Measurements from ENCODE around the gene MYO7A.

Gene MYO7A

DNA sequence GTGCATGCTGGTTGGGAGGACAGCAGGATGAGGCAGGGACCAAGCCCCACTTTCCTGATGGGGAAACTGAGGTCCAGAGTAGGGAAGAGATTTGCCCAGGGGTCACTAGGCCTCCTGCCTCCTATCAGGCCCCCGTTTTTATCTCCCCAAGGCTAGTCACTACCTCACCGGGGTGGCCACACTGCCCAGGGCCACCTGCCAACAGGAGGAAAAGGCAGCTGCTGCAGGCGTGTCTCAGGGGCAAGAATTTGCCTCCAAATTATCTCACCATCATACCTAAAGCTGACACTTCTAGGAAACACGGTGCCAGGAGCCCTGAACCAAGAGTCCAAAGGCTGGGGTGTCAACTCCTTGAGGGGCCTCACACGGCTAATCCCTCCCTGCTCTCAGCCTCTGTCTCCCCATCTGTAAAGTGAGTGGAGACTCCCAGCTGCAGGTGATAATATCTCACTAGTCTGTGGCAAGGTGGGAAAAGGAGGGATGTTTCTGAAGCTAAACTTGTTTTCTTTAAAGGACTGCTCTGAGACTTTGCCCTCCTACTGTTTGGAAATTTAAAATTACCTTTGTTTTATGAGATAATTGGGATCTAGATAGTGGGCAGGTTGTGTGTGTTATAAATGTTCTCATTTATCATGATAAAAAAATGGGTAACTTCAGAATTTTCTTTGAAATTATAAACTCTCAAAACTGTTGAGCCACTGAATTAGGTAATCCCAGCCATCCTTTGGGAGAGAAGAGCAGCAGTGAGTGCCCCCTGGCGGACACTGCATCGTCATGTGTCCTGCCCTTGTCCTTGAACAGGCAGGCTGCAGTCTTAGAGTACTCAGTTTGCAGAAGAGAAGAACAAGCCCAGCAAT, 60.0 kb downstream of the MYO7A start:
- DNase-seq, result peak in 1 of 2 experiments; percentile 74

DNA sequence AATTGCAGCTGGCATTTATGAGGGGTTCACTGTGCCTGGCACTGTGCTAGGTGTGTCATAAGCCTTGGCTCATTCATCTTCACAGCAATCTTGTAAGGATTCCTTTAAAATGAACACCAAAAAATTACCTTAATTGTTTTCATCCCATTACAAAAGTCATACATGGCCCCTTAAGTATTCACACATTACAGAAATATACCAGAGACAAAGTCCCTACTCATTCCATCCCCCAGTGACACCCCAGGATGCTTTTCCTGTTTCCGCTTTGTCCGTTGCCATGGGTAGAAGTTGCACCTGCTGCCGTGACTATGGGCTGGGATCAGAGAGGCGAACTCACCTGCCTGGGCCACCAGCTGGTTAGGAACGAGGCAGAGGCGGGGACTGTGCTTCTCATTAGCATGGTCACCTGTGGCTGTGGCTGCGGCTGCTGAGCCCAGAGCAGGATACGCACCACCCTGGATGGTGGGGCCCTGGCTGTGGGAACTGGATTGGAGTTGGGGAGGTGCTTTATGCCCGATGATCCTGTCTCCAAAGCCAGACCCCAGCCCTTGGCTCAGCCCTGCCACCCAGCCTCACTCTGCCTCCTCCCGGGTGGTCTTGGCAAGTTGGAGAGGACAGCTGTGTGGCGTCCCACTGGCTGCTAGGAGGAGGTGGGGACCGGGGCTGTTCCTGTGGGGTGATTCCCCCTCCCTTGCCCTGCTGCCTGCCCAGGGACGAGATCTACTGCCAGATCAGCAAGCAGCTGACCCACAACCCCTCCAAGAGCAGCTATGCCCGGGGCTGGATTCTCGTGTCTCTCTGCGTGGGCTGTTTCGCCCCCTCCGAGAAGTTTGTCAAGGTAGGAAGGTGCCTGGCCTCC, 60.8 kb downstream of the MYO7A start:
- DNase-seq, result no peak

DNA sequence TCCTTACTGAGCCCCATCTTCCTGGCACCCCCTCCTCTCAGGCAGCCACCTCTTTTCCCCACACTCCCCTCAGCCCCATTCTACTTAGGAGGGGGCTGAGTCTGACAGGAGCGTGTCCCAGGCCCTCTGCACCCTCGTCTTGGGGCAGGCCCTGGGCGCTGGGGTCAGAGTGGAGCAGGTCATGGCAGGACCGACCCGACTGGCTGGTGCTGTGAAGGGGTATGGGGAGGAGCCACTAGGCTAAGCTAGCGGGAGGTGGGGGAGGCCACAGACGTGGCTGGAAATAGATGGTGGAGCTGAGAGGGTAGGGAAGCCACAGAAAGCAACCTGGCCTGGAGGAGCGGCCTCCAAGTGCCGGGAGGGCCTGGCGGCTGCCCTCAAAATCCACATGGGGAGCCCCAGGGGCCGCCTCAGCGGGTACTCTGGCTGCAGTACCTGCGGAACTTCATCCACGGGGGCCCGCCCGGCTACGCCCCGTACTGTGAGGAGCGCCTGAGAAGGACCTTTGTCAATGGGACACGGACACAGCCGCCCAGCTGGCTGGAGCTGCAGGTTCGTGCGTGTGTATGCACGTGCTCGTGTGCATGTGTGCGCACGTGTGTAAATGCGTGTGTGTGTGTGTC, 61.7 kb downstream of the MYO7A start:
- DNase-seq, result no peak

DNA sequence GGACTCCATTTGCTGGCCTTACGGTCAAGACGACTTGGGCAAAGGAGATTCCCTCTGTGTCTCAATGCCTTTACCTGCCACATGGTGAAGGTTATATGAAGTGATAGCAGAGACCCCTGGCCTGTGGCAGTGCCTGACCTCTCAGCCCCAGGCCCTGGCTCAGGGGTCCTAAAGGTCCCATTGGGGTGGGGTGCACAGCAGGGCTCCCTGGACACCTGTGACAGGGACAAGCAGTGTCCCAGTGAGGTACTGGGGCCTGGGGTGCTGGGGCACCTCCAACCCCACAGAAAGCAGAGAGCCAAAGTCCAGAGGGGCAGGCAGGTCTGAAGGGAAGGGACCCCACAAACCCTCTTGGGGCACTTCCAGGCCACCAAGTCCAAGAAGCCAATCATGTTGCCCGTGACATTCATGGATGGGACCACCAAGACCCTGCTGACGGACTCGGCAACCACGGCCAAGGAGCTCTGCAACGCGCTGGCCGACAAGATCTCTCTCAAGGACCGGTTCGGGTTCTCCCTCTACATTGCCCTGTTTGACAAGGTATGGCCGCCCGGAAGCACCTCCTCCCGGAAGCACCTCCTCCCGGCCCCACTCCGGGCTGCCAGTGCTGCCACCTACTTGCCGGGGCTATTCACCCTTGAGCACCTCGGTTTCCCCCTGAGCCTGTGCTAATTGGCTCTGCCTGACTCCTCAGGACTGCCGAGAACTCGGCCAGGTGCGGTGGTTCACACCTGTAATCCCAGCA, 62.5 kb downstream of the MYO7A start:
- DNase-seq, result no peak

DNA sequence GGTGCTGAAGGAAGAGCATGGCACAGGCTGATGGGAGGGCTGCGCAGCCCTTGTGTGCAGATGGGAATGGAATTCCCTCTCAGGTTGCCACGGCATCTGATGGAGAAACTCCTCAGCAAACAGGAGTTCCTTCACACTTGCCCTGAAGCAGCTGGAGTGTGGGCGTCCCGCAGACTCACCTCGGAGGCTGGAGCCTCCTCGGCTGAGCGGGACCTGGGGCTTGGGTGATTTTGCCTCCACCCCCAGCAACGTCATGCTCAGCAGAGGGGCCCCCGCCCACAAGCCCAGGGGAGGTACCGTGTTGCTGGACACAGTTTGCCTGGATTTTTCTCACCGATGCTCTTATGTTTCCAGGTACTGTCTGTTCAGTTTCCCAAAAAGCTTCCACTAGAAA, 63.4 kb downstream of the MYO7A start:
- no peak for DNase-seq

DNA sequence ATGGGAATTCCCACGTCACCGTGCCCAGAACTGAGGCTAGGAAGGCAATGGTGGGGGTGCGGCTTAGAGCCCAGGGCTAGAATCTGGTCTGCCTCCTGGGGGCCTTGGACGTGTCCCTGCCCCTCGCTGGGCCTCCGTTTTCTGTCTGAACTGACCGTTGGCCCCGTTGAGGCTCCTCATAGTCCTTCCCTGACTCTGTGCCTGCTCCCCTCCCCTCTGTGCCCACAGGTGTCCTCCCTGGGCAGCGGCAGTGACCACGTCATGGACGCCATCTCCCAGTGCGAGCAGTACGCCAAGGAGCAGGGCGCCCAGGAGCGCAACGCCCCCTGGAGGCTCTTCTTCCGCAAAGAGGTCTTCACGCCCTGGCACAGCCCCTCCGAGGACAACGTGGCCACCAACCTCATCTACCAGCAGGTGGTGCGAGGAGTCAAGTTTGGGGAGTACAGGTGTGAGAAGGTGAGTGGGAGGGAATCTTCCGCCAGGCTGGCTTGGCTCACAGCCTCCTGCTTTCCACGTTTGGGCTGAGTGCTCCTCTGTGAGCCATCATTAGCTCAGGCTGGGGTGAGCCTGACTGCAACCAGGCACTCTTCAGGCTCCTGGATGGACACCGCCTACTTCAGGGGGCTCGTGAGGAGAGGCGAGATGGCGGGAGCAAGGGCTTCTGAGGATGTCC, 63.9 kb downstream of the MYO7A start:
- DNase-seq, result peak; percentile 87 to 89

DNA sequence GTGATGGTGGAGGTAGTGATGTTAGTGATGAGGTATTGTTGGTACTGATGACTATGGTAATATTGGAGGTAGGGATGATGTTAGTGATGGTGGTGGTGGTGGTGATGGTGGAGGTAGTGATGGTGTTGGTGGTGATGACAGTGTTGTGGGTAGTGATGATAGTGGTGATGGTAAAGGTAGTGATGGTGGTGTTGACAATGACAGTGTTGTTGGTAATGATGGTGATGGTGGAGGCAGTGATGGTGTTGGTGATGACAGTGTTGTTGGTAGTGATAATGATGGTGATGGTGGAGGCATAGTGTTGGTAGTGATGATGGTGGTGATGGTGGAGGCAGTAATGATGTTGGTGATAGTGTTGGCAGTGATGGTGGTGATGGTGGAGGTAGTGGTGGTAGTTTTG, 65.1 kb downstream of the MYO7A start:
- no peak for DNase-seq

DNA sequence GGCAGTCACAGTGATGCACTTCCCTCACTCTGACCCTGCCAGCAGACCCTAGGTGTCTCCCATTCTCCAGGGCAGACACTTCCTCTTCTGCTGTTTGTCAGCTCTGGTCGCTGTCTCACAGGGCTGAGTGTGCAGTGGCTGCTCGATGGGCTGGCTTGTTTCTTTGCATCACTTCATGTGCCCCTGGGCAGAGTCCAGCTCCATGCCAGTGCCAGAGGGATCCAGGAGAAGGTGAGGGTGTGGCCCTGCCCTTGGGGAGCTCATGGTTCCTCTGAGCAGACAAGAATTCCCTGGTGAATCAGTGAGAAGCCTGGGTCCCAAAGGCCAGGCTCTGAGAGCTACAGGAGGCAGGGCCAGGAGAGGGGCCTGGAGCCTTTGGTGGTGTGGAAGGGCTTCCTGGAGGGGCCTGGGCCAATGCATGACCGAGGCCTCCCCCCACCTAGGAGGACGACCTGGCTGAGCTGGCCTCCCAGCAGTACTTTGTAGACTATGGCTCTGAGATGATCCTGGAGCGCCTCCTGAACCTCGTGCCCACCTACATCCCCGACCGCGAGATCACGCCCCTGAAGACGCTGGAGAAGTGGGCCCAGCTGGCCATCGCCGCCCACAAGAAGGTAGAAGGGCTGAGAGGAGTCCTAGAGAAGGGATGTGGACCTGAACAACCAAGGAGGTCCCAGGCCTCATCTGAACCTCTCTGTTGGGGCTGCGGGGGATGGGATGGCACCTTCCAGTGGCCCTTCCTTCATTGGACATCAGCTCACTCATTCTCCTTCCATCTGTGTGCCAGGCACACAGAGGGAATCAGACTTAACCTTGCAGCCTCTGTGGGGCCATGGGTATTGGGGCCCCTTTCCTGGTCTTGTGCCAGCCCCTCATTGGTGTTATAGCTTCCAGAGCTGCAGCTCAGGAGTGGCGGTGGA, 66.1 kb downstream of the MYO7A start:
- no peak for DNase-seq

DNA sequence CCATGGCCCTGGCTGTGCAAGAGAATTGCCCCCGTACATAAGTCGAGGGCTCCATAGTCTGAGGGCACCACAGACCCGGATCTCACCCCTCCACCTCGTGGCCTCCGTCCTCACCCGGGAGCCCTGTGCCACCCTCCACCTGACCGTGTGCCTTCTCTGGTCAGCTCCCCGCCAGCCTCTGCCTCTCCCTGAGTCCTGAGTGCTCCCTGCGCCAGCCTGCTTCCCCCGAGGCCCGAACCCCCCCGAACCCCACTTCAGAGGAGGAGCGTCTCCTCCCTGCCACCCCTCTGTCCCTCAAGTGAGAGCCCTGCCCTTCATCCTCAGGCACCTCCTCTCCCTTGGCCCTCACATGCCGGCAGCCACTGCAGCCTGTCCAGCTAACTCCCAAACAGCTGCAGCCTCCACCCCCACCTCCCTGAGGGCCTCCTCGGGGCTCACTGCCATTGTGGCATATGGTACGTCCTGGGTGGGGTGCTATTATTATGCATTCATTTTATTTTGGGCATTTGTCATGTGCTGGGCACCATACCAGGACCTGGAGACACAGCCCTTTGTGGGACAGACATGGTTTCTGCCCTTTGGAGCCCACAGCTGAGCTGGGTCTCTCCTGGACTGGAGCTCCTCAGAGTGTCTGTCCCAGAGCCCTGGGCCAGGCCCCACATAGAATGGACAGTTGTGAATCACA, 67.2 kb downstream of the MYO7A start:
- no peak for DNase-seq

DNA sequence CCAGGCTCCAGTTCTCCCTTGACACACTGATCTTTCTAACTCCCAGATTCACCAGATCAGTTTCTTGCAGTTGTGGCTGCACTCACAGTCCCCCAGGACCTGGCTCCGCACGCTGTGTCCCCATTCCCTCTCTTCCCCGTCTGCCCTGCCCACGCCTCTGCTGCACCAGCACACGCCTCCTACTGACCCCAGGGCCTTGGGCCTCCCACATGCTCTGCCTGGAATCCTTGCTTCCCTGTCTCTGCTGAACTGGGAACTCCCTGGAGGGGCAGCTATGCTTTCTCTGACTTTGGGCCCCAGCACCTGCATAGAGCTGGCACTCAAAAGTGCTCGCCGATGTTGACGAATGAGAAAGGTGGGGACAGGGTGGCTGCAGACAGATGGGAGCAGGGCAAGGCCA, 68.9 kb downstream of the MYO7A start:
- DNase-seq, result no peak

DNA sequence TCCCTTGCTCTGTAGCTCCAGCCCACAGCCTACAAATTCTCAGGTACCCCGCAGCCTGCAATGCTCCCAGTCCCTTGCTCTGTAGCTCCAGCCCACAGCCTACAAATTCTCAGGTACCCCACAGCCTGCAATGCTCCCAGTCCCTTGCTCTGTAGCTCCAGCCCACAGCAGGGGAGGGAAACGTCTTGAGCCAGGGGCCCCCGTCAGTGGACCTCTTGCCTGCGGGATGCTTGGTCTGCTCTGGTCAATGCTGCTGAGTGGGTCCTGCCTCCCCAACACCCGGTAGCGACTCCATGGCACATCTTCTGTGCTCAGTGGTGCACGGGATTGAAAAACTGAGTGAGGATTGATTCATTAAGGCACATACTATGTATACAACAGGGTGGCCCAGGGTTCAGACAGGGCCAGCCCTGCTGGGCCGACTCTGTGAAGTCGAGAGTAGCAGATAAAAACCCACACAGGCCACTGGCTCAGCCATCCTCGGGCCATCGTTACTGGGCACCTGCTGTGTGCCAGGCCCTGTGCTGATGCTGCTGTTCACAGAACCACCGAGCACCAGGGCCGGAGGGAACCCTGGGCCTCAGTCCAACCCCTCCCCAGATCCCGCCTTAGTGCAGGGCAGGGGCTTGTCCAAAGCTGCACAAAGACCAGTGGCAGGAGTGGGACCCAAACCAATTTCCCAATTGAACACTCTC, 69.7 kb downstream of the MYO7A start:
- DNase-seq, result no peak

DNA sequence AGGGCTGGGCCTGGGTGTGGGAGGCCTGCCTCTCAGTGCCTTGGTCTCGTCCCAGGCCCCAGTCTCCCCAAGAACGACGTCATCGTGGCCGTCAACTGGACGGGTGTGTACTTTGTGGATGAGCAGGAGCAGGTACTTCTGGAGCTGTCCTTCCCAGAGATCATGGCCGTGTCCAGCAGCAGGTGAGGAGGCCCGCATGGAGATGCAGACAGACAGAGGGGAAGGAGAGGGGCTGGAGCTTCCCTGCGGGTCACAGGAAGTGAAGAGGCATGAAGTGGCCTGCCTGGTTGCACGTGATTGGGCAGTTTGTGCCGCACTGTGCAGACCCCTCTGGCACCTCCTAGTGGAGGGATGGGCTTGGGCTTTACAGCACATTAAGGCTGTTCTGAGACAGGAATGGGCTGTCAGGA, 70.4 kb downstream of the MYO7A start:
- DNase-seq, result no peak

DNA sequence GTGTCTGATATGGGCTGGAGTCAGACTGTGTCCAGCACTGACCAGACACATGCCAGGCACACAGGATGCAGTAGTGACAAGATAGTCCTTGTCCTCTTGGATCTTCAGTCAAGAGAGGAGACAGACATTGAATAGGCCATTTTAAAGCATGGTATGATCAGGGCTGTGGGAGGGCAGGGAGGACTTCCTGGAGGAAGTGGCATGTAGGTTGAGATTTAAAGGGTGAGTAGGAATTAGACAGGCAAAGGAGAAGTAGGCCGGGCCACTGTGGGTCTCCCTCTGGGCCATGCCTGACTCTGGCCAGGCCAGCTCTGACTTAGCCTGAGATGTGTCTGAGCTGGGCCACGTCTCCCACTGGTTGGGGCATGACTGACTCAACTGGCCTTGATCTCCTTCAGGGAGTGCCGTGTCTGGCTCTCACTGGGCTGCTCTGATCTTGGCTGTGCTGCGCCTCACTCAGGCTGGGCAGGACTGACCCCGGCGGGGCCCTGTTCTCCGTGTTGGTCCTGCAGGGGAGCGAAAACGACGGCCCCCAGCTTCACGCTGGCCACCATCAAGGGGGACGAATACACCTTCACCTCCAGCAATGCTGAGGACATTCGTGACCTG, 71.2 kb downstream of the MYO7A start:
- no peak for DNase-seq

DNA sequence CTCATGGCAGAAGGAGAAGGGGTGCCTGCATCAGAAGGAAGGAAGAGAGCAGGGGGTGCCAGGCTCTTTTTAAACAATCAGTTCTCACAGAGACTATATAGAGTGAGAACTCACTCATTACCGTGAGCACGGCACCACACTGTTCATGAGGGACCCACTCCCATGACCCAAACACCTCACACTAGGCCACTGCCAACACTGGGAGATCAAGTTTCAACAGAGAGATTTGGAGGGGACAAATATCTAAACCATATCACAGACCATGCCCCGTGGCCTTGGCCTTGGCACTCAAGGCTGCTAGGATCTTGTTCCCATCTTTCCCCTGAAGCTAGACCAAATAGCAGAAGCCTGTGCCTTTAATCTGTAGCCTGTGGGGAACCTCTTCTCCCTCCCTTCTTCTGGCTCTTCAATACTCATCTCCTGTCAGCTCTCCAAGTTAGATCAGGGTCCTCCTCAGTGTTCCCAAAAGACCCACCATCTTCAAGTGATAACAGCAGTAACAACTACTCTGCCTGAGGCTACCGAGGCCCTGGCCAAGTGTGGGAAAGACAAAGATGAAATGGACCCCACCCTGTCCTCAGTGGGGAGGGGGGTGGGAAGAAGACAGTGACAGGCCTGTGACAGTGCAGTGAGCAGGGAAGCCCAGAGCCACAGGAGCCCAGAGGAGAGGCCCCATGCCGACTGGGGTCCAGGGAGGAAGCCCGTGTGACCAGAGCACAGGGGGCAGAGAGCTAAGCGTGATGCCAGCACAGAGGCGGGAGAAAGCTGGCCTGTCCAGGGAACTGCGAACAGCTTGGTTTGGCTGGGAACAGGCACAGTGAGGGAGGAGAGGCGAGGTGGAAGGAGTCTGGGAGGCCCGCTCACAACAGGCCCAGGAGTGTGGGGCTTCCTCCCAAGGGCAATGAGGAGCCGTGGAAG, 72.6 kb downstream of the MYO7A start:
- DNase-seq, result no peak

DNA sequence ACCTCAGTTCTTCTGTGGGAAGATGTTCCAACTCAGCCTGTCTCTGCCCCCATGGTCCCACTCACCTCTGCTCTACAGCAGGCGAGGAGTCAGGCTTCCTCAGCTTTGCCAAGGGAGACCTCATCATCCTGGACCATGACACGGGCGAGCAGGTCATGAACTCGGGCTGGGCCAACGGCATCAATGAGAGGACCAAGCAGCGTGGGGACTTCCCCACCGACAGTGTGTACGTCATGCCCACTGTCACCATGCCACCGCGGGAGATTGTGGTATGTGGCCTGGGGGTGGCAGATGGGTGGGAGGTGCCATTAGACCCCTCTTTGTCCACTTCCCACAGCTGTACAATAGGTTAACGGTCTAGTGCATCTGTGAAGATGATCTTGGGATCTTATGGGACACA, 73.3 kb downstream of the MYO7A start:
- no peak for DNase-seq

DNA sequence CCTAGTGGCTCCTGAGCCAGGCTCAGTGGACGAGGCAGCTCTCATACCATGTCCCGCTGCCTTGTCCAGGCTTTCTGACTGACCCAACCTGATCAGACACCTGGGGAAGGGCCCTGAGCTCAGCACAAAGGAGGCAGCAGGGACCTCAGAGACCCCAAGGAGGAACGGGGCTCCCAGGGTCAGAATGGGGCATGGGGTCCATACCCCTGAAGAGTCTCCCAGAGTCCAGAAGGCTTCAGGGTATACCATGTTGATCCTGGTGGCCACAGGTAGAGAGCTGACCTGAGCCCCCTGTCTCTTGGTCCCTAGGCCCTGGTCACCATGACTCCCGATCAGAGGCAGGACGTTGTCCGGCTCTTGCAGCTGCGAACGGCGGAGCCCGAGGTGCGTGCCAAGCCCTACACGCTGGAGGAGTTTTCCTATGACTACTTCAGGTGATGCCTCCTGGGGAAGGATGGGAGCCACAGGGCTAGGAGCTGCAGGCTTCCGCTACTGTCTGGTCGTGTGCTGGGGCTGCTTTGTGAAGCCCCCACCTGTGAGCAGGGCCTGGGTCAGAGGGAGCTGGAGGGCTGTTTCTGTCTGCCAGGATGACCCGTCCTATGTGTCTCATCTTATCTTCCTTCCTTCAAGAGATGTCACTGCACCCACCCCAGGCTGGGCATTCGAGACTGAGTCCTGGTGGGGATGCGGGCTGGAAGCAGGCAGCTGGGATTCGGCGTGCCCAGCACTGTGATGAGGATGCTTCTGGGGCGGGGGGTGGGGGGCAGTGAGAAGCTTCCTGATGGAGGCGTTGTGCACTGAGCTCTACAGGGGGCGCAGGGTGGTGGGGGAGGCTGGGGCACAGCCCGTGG, 74.2 kb downstream of the MYO7A start:
- no peak for DNase-seq
